ENCODE measurements around the gene OR1C1.
"Not testable (repeated sequence)": the region's sequence is repeated elsewhere in the genome, so short reads cannot be mapped to it uniquely, and the experiment has no call there.

Gene OR1C1

GRCh38 chr1:247747616-247748015 lies 12.7 kb downstream of the OR1C1 start:
- no peak for DNase-seq (ENCODE audit: extremely low spot score)
- ChIA-PET CTCF (no interaction called here), POLR2A (no interaction called here)
- TF ChIP-seq HDGF (IDR thresholded peaks at IDR 0.05; ENCODE audit: borderline replicate concordance) (no peak), TARDBP (IDR thresholded peaks at IDR 0.05) (no peak), SP1 (IDR thresholded peaks at IDR 0.05) (no peak), NFRKB (IDR thresholded peaks at IDR 0.05) (no peak), FOXM1 (IDR thresholded peaks at IDR 0.05; ENCODE audit: borderline replicate concordance) (no peak), ELF4 (IDR thresholded peaks at IDR 0.05) (no peak), ARNT (IDR thresholded peaks at IDR 0.05) (no peak), FOXA1 (IDR thresholded peaks at IDR 0.05) (no peak), BHLHE40 (IDR thresholded peaks at IDR 0.05; ENCODE audit: borderline replicate concordance) (no peak), ZNF384 (IDR thresholded peaks at IDR 0.05) (no peak), SUZ12 (IDR thresholded peaks at IDR 0.05) (no peak), FOXK2 (IDR thresholded peaks at IDR 0.05) (no peak), L3MBTL2 (conservative IDR thresholded peaks at IDR 0.05) (no peak)
- TF ChIP-seq, protein P1, sequence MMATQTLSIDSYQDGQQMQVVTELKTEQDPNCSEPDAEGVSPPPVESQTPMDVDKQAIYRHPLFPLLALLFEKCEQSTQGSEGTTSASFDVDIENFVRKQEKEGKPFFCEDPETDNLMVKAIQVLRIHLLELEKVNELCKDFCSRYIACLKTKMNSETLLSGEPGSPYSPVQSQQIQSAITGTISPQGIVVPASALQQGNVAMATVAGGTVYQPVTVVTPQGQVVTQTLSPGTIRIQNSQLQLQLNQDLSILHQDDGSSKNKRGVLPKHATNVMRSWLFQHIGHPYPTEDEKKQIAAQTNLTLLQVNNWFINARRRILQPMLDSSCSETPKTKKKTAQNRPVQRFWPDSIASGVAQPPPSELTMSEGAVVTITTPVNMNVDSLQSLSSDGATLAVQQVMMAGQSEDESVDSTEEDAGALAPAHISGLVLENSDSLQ (IDR thresholded peaks at IDR 0.05) = no peak

- ChIA-PET POLR2A (no interaction called here), CTCF (no interaction called here)
- DNase-seq (ENCODE audit: extremely low spot score) = no peak
- no peak for TF ChIP-seq TARDBP (IDR thresholded peaks at IDR 0.05)
- TF ChIP-seq, protein P1 (IDR thresholded peaks at IDR 0.05) = no peak
- TF ChIP-seq ELF4 (IDR thresholded peaks at IDR 0.05) = no peak
- TF ChIP-seq LEF1 (IDR thresholded peaks at IDR 0.05; ENCODE audit: borderline replicate concordance) = no peak
- TF ChIP-seq FOXK2 (IDR thresholded peaks at IDR 0.05) = no peak
Observed at GRCh38 chr1:247746391-247746935, 13.9 kb downstream of the OR1C1 start.

DNA sequence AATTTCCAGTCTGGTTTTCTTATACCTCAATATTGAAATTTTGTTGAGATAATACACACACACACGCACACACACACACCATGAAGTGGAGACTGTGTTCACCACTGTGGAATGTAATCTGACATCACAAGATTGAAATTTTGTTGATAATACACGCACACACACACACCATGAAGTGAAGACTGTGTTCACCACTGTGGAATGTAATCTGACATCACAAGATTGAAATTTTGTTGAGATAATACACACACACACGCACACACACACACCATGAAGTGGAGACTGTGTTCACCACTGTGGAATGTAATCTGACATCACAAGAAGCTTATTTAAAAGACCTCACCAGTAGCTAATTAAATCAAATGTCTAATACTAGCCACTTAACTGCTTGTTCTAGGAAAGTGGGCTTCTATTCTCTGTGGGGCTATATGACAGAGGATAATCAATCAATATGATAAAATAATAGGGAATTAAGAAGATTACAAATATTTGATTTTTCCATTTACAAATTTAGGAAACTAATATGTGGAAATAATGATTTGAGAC lies 18.1 kb downstream of the OR1C1 start:
- DNase-seq (ENCODE audit: extremely low spot score); POLR2A ChIA-PET: not testable (repeated sequence)

GRCh38 chr1:247741756-247742155 lies 18.6 kb downstream of the OR1C1 start:
- no peak for DNase-seq (ENCODE audit: extremely low spot score)
- TF ChIP-seq NFRKB (IDR thresholded peaks at IDR 0.05) (no peak), TARDBP (IDR thresholded peaks at IDR 0.05) (no peak), FOXK2 (IDR thresholded peaks at IDR 0.05) (no peak), FOXA1 (IDR thresholded peaks at IDR 0.05) (no peak), CTBP1 (IDR thresholded peaks at IDR 0.05; ENCODE audit: borderline replicate concordance) (no peak), FOXM1 (IDR thresholded peaks at IDR 0.05; ENCODE audit: borderline replicate concordance) (no peak), ZNF384 (IDR thresholded peaks at IDR 0.05) (no peak), L3MBTL2 (conservative IDR thresholded peaks at IDR 0.05) (no peak), ELF4 (IDR thresholded peaks at IDR 0.05) (no peak)
- CTCF ChIA-PET = no interaction called here
- POLR2A ChIA-PET = no interaction called here

More for the DNA sequence above, 18.1 kb downstream of the OR1C1 start:
- CTCF ChIA-PET = not testable (repeated sequence)

GRCh38 chr1:247740721-247741120 lies 19.6 kb downstream of the OR1C1 start:
- DNase-seq (ENCODE audit: extremely low spot score) = no peak
- POLR2A ChIA-PET = no interaction called here
- CTCF ChIA-PET = no interaction called here
- TF ChIP-seq LEF1 (IDR thresholded peaks at IDR 0.05; ENCODE audit: borderline replicate concordance) (no peak), CTBP1 (IDR thresholded peaks at IDR 0.05; ENCODE audit: borderline replicate concordance) (no peak), ZNF384 (IDR thresholded peaks at IDR 0.05) (no peak), FOXM1 (IDR thresholded peaks at IDR 0.05; ENCODE audit: borderline replicate concordance) (no peak), SP1 (IDR thresholded peaks at IDR 0.05) (no peak), ELF4 (IDR thresholded peaks at IDR 0.05) (no peak), FOXA1 (IDR thresholded peaks at IDR 0.05) (no peak)

- CTCF ChIA-PET = no interaction called here
Observed at GRCh38 chr1:247738315-247738714, 22.0 kb downstream of the OR1C1 start, which contains the start of gene OR14K1. Gene OR14K1, plus strand, starts transcription at chr1:247738615. Its CDS starts 0 bp downstream, at chr1:247738615.

More at GRCh38 chr1:247738315-247738714, 22.0 kb downstream of the OR1C1 start, which contains the start of gene OR14K1:
- TF ChIP-seq BHLHE40 (IDR thresholded peaks at IDR 0.05; ENCODE audit: borderline replicate concordance) (no peak), FOXA1 (IDR thresholded peaks at IDR 0.05) (no peak), ARNT (IDR thresholded peaks at IDR 0.05) (no peak), HDGF (IDR thresholded peaks at IDR 0.05; ENCODE audit: borderline replicate concordance) (no peak), SUZ12 (IDR thresholded peaks at IDR 0.05) (no peak), SP1 (IDR thresholded peaks at IDR 0.05) (no peak), NFRKB (IDR thresholded peaks at IDR 0.05) (no peak), ELF4 (IDR thresholded peaks at IDR 0.05) (no peak), ZNF384 (IDR thresholded peaks at IDR 0.05) (no peak), FOXK2 (IDR thresholded peaks at IDR 0.05) (no peak), FOXM1 (IDR thresholded peaks at IDR 0.05; ENCODE audit: borderline replicate concordance) (no peak), LEF1 (IDR thresholded peaks at IDR 0.05; ENCODE audit: borderline replicate concordance) (no peak), L3MBTL2 (conservative IDR thresholded peaks at IDR 0.05) (no peak), TARDBP (IDR thresholded peaks at IDR 0.05) (no peak)
- TF ChIP-seq, protein P1 (IDR thresholded peaks at IDR 0.05) = no peak
- no peak for DNase-seq (ENCODE audit: extremely low spot score)
- POLR2A ChIA-PET = no interaction called here
